Progenitor cell of endocrine pancreas (in vitro differentiated cells): ENCODE measurements around the gene ZNRF3. TPM values are rescaled to one million over a fixed set of nuclear protein-coding genes. Genes with fewer than 3 reads are reported as not detected.

Experiments
- DNase-seq: peaks from one replicate; pipeline ENCODE4 v3.0.0; 2021; ENCODE audit warnings: low spot score; ENCODE audit not compliant: unreplicated experiment
- H3K27ac Mint-ChIP-seq: 2 replicates; pipeline ENCODE4 v1.8.0; 2021; ENCODE audit warnings: mild to moderate bottlenecking, moderate library complexity, mixed read lengths
- H3K27me3 Mint-ChIP-seq: 2 replicates; pipeline ENCODE4 v1.8.0; 2021; ENCODE audit warnings: mixed read lengths
- H3K36me3 Mint-ChIP-seq: 2 replicates; pipeline ENCODE4 v1.8.0; 2022; ENCODE audit warnings: mixed read lengths; ENCODE audit not compliant: insufficient read depth
- H3K4me1 Mint-ChIP-seq: 2 replicates; pipeline ENCODE4 v1.8.0; 2021; ENCODE audit warnings: low read depth, mixed read lengths
- H3K4me3 Mint-ChIP-seq: 2 replicates; pipeline ENCODE4 v1.8.0; 2021; ENCODE audit warnings: low read depth, mild to moderate bottlenecking, moderate library complexity, mixed read lengths
- H3K9me3 Mint-ChIP-seq: 2 replicates; pipeline ENCODE4 v1.8.0; 2021; ENCODE audit warnings: low read depth, mixed read lengths
- CTCF ChIP-seq: fragments of 200-600 bp; sonication (generic); IDR thresholded peaks from one replicate; pipeline ENCODE4 v1.5.0; 2021; ENCODE audit warnings: antibody characterized with exemption, mild to moderate bottlenecking; ENCODE audit not compliant: unreplicated experiment
- total RNA-seq: library from RNA; stranded (reverse); gene quantifications from 2 replicates; pipeline ENCODE4 v1.2.1, GENCODE V29; 2021

The ZNRF3 gene
- total RNA-seq, 1 donor from 2014 or later = 7.5 TPM

DNA sequence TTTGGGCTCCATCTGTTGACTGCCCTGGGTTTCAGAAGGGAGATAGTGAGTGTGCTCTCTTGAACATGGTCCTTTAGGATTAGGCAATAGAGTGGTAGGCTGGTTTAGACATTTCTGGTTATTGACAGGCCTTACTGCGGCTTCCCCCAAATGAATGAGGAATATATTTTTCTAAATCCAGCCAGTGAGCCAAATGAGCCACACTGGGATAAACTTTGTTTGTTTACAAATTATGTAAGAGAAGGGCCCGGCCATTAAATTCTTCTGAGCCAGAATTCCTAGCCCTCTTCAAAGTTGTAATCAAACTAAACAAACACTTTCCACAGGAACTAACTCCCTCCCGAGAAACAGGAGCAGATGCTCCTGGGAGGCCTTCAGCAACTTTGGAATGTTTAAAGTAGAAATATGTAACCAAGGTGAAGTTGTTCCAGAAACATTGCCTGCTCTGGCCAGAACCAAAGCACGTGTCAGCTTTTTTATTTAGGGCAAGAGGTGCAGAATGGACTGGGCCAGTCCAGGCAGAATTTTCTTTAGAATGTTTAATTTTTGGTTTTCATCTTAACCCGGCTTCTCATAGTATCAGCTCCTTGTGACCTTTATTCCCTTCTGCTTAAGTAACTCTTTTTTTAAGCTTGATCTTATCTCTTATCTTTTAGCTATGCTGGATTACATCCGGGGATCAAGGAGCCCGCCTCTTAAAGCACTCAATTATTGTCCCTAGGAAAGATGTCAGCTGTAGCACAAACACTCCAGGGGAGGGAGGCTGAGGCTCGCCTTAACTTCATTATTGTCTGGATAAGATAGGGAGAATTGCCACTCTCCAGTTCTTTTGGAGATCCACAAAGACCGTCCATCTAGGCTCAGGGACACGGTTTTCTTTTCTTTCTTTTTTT lies 28.7 kb downstream of the ZNRF3 start:
- H3K9me3 Mint-ChIP-seq = no peaks in the 10 kb centered on the region
- H3K4me1 Mint-ChIP-seq = peaks cover 18% of the 10 kb centered on the region
- TF ChIP-seq CTCF = no peak
- no peak overlapping the region for H3K4me3 Mint-ChIP-seq
- H3K27me3 Mint-ChIP-seq = peaks cover 3% of the 10 kb centered on the region
- DNase-seq = no peak
- no peaks in the 10 kb centered on the region for H3K36me3 Mint-ChIP-seq
- H3K27ac Mint-ChIP-seq = peak overlapping the region; percentile 13

DNA sequence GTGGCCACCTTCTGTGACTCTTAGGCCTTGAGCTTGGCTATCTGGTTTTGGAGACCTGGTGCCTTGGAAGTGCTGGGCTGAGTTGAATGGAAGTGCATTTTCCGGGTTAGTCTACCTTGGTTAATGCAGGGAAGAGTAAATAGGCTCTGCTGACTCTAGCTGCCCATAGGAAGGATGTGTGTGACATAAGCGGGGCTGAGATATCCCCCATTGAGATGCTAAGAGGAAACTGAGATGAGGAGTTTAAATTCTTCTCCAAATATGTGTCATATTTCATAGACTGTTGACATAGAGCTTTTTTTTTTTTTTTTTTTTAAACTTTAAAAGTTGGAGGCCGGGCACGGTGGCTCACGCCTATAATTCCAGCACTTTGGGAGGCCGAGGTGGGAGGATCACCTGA lies 30.8 kb downstream of the ZNRF3 start:
- DNase-seq = no peak
- peaks cover 27% of the 10 kb centered on the region for H3K4me1 Mint-ChIP-seq
- no peaks in the 10 kb centered on the region for H3K27me3 Mint-ChIP-seq
- TF ChIP-seq CTCF = no peak
- H3K27ac Mint-ChIP-seq = no peak overlapping the region
- no peak overlapping the region for H3K4me3 Mint-ChIP-seq
- H3K36me3 Mint-ChIP-seq = no peaks in the 10 kb centered on the region
- no peaks in the 10 kb centered on the region for H3K9me3 Mint-ChIP-seq

DNA sequence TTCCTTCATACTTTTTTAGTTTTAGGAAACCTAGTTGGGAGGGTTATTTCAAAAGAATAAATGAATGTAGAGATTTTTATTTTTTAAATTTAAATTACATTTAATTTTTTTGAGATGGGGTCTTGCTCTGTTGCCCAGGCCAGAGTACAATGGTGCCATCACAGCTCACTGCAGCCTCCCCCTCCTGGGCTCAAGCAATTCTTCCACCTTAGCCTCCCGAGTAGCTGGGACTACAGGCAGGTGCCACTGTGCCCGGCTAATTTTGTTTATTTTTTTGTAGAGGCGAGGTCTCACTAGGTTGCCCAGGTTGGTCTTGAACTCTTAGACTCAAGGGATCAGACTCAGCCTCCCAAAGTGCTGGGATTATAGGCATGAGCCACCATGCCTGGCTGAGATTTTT lies 32.6 kb downstream of the ZNRF3 start:
- Mint-ChIP-seq H3K4me3 (no peak overlapping the region), H3K27ac (no peak overlapping the region), H3K36me3 (no peaks in the 10 kb centered on the region), H3K9me3 (no peaks in the 10 kb centered on the region), H3K27me3 (no peaks in the 10 kb centered on the region), H3K4me1 (peaks cover 26% of the 10 kb centered on the region)
- TF ChIP-seq CTCF = no peak
- no peak for DNase-seq

- no peak for TF ChIP-seq CTCF
- peaks cover 3% of the 10 kb centered on the region for H3K27me3 Mint-ChIP-seq
- H3K9me3 Mint-ChIP-seq = no peaks in the 10 kb centered on the region
- H3K36me3 Mint-ChIP-seq = no peaks in the 10 kb centered on the region
- H3K27ac Mint-ChIP-seq = peak overlapping the region; percentile 78
- peak; percentile 15 for DNase-seq
- H3K4me3 Mint-ChIP-seq = no peak overlapping the region
- H3K4me1 Mint-ChIP-seq = peaks cover 25% of the 10 kb centered on the region
Measured at GRCh38 chr22:28917747-28918549, 34.6 kb downstream of the ZNRF3 start.

DNA sequence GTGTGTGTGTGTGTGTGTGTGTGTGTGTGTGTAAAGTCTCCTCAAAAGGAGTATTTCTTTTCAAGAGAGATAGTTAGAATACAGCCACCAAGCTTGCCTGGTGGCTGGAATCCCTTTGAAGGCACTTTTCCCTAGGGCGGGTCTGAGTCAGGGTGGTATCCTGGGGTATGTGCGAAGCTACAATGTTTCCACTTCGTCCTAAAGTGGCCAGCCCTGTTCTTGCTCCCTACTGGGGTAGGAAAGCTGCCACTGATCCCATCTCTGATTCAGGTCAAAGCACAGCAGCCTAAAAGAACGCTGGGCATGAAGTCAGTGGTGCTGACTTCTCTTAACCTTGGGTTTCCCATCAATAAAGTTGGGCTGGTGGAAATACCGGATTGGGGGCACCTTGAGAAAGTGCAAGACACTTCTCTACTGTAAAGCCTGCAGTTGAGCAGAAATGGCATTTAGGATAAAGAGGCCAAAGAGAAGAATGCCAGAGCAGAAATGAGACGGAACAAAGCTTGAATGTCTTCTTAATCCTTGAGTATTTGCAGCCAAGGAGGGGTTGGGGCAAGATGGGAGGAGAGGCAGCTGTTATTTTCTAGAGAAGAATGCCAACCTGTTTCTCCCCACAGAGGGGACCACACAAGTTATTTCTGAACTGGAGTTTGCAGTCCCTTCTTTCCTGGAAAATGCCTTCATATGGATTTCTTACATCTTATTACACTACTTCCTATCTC lies 35.3 kb downstream of the ZNRF3 start:
- H3K36me3 Mint-ChIP-seq = no peaks in the 10 kb centered on the region
- no peak for TF ChIP-seq CTCF
- no peaks in the 10 kb centered on the region for H3K9me3 Mint-ChIP-seq
- peaks cover 28% of the 10 kb centered on the region for H3K4me1 Mint-ChIP-seq
- H3K27ac Mint-ChIP-seq = peak overlapping the region; percentile 67
- DNase-seq = no peak
- peaks cover 3% of the 10 kb centered on the region for H3K27me3 Mint-ChIP-seq
- H3K4me3 Mint-ChIP-seq = no peak overlapping the region
